ENCODE results near the gene SELENOW.
"Not testable (repeated sequence)": the region's sequence is repeated elsewhere in the genome, so short reads cannot be mapped to it uniquely, and the experiment has no call there.

SELENOW gene

GRCh38 chr19:47766670-47767069 lies 11.8 kb upstream of the SELENOW start:
- Histone ChIP-seq H3K4me1 (ENCODE audit: control insufficient read depth, insufficient read depth, low read length, unreplicated experiment) (no peaks in the 10 kb centered on the region), H3K4me3 (ENCODE audit: low read depth, low read length) (no peak overlapping the region), H3K27me3 (ENCODE audit: insufficient read depth, low read length) (no peaks in the 10 kb centered on the region), H3K79me2 (ENCODE audit: control insufficient read depth, insufficient read depth, low read length, unreplicated experiment) (no peaks in the 10 kb centered on the region), H2AFZ (ENCODE audit: low read length, unreplicated experiment) (no peak overlapping the region), H3K27ac (ENCODE audit: low read depth, low read length) (no peak overlapping the region), H3K36me3 (ENCODE audit: insufficient read depth, low read length) (no peaks in the 10 kb centered on the region)

GRCh38 chr19:47767349-47767748 lies 11.2 kb upstream of the SELENOW start:
- Histone ChIP-seq H3K79me2 (ENCODE audit: control insufficient read depth, insufficient read depth, low read length, unreplicated experiment) (no peaks in the 10 kb centered on the region), H3K4me1 (ENCODE audit: control insufficient read depth, insufficient read depth, low read length, unreplicated experiment) (no peaks in the 10 kb centered on the region), H3K4me3 (ENCODE audit: low read depth, low read length) (no peak overlapping the region), H3K36me3 (ENCODE audit: insufficient read depth, low read length) (no peaks in the 10 kb centered on the region), H3K27ac (ENCODE audit: low read depth, low read length) (no peak overlapping the region), H3K27me3 (ENCODE audit: insufficient read depth, low read length) (no peaks in the 10 kb centered on the region), H2AFZ (ENCODE audit: low read length, unreplicated experiment) (no peak overlapping the region)

- no peaks in the 10 kb centered on the region for H3K36me3 ChIP-seq (ENCODE audit: insufficient read depth, low read length)
- no peaks in the 10 kb centered on the region for H3K27me3 ChIP-seq (ENCODE audit: insufficient read depth, low read length)
- H3K4me1 ChIP-seq (ENCODE audit: control insufficient read depth, insufficient read depth, low read length, unreplicated experiment) = no peaks in the 10 kb centered on the region
- no peak overlapping the region for H3K4me3 ChIP-seq (ENCODE audit: low read depth, low read length)
- H3K27ac ChIP-seq (ENCODE audit: low read depth, low read length) = no peak overlapping the region
- H2AFZ ChIP-seq (ENCODE audit: low read length, unreplicated experiment) = no peak overlapping the region
- no peaks in the 10 kb centered on the region for H3K79me2 ChIP-seq (ENCODE audit: control insufficient read depth, insufficient read depth, low read length, unreplicated experiment)
Observed at GRCh38 chr19:47768604-47769003, 9.9 kb upstream of the SELENOW start.

DNA sequence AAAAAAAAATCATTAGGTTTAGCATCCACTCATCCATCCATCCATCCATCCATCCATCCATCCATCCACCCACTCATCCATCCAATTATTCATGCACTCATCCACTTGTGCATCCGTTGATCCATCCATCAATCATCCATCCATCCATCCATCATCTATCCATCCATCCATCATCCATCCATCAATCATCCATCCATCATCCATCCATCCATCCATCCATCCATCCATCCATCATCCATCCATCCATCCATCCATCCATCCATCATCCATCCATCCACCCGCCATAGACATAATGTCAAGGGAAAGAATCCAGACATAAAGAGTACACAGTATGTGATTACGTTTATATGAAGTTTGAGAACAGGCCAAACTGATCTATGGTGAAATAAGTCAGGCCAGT lies 9.0 kb upstream of the SELENOW start:
- Histone ChIP-seq H3K4me3 (ENCODE audit: low read depth, low read length) (no peak overlapping the region), H3K4me1 (ENCODE audit: control insufficient read depth, insufficient read depth, low read length, unreplicated experiment) (no peaks in the 10 kb centered on the region), H3K36me3 (ENCODE audit: insufficient read depth, low read length) (no peaks in the 10 kb centered on the region), H2AFZ (ENCODE audit: low read length, unreplicated experiment) (no peak overlapping the region), H3K79me2 (ENCODE audit: control insufficient read depth, insufficient read depth, low read length, unreplicated experiment) (no peaks in the 10 kb centered on the region), H3K27ac (ENCODE audit: low read depth, low read length) (no peak overlapping the region), H3K27me3 (ENCODE audit: insufficient read depth, low read length) (no peaks in the 10 kb centered on the region)

DNA sequence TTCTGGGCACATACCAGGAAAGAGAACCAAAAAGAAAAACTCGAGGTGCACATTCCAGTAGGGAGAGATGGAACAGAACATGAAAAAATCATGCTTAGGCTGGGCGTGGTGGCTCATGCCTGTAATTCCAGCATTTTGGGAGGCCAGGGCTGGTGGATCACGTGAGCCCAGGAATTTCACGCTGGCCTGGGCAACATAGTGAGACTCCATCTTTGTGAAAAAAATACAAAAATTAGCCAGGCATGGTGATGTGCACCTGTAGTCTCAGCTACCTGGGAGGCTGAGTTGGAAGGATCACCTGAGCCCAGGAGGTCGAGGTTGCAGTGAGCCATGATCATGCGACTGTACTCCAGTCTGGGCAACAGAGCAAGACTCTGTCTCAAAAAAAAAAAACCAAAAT lies 7.2 kb upstream of the SELENOW start:
- not testable (repeated sequence) for H2AFZ ChIP-seq (ENCODE audit: low read length, unreplicated experiment); H3K27ac ChIP-seq (ENCODE audit: low read depth, low read length); H3K4me1 ChIP-seq (ENCODE audit: control insufficient read depth, insufficient read depth, low read length, unreplicated experiment); H3K79me2 ChIP-seq (ENCODE audit: control insufficient read depth, insufficient read depth, low read length, unreplicated experiment); H3K36me3 ChIP-seq (ENCODE audit: insufficient read depth, low read length); H3K27me3 ChIP-seq (ENCODE audit: insufficient read depth, low read length); H3K4me3 ChIP-seq (ENCODE audit: low read depth, low read length)

- Histone ChIP-seq H3K27ac (ENCODE audit: low read depth, low read length) (no peak overlapping the region), H2AFZ (ENCODE audit: low read length, unreplicated experiment) (no peak overlapping the region), H3K27me3 (ENCODE audit: insufficient read depth, low read length) (no peaks in the 10 kb centered on the region), H3K79me2 (ENCODE audit: control insufficient read depth, insufficient read depth, low read length, unreplicated experiment) (peaks cover 20% of the 10 kb centered on the region), H3K4me1 (ENCODE audit: control insufficient read depth, insufficient read depth, low read length, unreplicated experiment) (peaks cover 4% of the 10 kb centered on the region), H3K4me3 (ENCODE audit: low read depth, low read length) (no peak overlapping the region), H3K36me3 (ENCODE audit: insufficient read depth, low read length) (no peaks in the 10 kb centered on the region)
Observed at GRCh38 chr19:47776568-47776967, 1.9 kb upstream of the SELENOW start.

- not testable (repeated sequence) for H3K27ac ChIP-seq (ENCODE audit: low read depth, low read length); H3K36me3 ChIP-seq (ENCODE audit: insufficient read depth, low read length)
- H2AFZ ChIP-seq (ENCODE audit: low read length, unreplicated experiment) = peak overlapping the region; percentile 91
Observed at GRCh38 chr19:47777245-47778048, 1.1 kb upstream of the SELENOW start.

GRCh38 chr19:47778954-47779351 lies 450 bp downstream of the SELENOW start:
- peaks cover 4% of the 10 kb centered on the region for H3K4me1 ChIP-seq (ENCODE audit: control insufficient read depth, insufficient read depth, low read length, unreplicated experiment)
- no peak overlapping the region for H3K27ac ChIP-seq (ENCODE audit: low read depth, low read length)
- no peaks in the 10 kb centered on the region for H3K36me3 ChIP-seq (ENCODE audit: insufficient read depth, low read length)
- peak overlapping the region; percentile 97 for H3K4me3 ChIP-seq (ENCODE audit: low read depth, low read length)
- no peak overlapping the region for H2AFZ ChIP-seq (ENCODE audit: low read length, unreplicated experiment)
- peaks cover 20% of the 10 kb centered on the region for H3K79me2 ChIP-seq (ENCODE audit: control insufficient read depth, insufficient read depth, low read length, unreplicated experiment)
- H3K27me3 ChIP-seq (ENCODE audit: insufficient read depth, low read length) = no peaks in the 10 kb centered on the region

More at GRCh38 chr19:47777245-47778048, 1.1 kb upstream of the SELENOW start:
- H3K4me1 ChIP-seq (ENCODE audit: control insufficient read depth, insufficient read depth, low read length, unreplicated experiment); H3K27me3 ChIP-seq (ENCODE audit: insufficient read depth, low read length): not testable (repeated sequence)
- Histone ChIP-seq H3K4me3 (ENCODE audit: low read depth, low read length) (peak overlapping the region; percentile 97), H3K79me2 (ENCODE audit: control insufficient read depth, insufficient read depth, low read length, unreplicated experiment) (peaks cover 20% of the 10 kb centered on the region)

DNA sequence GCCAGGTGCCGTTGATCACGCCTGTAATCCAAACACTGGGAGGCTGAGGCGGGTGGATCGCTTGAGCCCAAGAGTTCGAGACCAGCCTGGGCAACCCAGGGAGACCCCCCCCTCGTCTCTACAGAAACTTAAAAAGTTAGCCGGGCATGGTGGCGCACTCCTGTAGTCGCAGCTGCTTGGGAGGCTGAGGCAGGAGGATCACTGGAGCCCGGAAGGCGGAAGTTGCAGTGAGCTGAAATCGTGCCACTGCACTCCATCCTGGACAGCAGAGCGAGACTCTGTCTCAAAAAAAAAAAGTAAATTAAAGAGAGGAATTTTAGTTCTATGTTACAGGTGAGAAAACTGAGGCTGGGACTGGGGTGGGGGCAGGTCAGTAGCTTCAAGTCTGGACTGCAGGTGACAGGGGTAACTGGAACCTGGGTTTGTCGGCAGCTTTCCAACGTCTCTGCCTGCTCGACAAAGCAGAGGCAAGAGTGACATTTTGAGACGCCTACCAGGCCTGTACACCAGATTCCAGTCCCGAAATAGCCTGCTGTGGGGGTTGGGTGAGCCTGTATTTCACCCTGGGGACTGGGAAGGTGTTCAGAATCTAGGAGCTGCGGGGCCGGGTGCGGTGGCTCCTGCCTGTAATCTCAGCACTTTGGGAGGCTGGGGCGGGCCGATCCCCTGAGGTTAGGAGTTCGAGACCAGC lies 1.2 kb downstream of the SELENOW start:
- no peaks in the 10 kb centered on the region for H3K36me3 ChIP-seq (ENCODE audit: insufficient read depth, low read length)
- no peaks in the 10 kb centered on the region for H3K27me3 ChIP-seq (ENCODE audit: insufficient read depth, low read length)
- H3K4me1 ChIP-seq (ENCODE audit: control insufficient read depth, insufficient read depth, low read length, unreplicated experiment) = peaks cover 4% of the 10 kb centered on the region
- peaks cover 20% of the 10 kb centered on the region for H3K79me2 ChIP-seq (ENCODE audit: control insufficient read depth, insufficient read depth, low read length, unreplicated experiment)
- H3K27ac ChIP-seq (ENCODE audit: low read depth, low read length) = no peak overlapping the region
- peak overlapping the region; percentile 97 for H3K4me3 ChIP-seq (ENCODE audit: low read depth, low read length)
- no peak overlapping the region for H2AFZ ChIP-seq (ENCODE audit: low read length, unreplicated experiment)

- no peak overlapping the region for H2AFZ ChIP-seq (ENCODE audit: low read length, unreplicated experiment)
- H3K27me3 ChIP-seq (ENCODE audit: insufficient read depth, low read length) = no peaks in the 10 kb centered on the region
- peak overlapping the region; percentile 97 for H3K4me3 ChIP-seq (ENCODE audit: low read depth, low read length)
- H3K27ac ChIP-seq (ENCODE audit: low read depth, low read length) = no peak overlapping the region
- H3K4me1 ChIP-seq (ENCODE audit: control insufficient read depth, insufficient read depth, low read length, unreplicated experiment) = peaks cover 4% of the 10 kb centered on the region
- no peaks in the 10 kb centered on the region for H3K36me3 ChIP-seq (ENCODE audit: insufficient read depth, low read length)
- peaks cover 20% of the 10 kb centered on the region for H3K79me2 ChIP-seq (ENCODE audit: control insufficient read depth, insufficient read depth, low read length, unreplicated experiment)
Observed at GRCh38 chr19:47780215-47780551, 1.7 kb downstream of the SELENOW start.

All from ACC112 (cell line).